Measurements from ENCODE around the gene SNRNP200.
"Not testable (repeated sequence)": the region's sequence is repeated elsewhere in the genome, so short reads cannot be mapped to it uniquely, and the experiment has no call there.

SNRNP200 gene

DNA sequence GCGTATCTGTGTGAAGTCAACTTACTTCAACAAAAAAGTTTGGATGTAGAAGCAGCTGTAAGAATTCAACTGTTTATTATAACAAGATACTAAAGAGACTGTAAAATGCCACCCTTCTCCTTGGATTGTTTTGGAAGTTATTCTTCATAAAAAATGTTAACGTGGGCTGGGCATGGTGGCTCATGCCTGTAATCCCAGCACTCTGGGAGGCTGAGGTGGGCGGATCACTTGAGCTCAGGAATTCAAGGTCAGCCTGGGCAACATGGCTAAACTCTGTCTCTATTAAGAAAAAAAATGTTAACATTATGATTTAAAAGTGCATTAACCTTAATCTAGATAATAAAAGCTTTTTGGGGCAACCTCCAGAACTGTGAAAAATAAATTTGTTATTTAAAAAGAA, 31.6 kb downstream of the SNRNP200 start:
- DNase-seq, result no peak

DNA sequence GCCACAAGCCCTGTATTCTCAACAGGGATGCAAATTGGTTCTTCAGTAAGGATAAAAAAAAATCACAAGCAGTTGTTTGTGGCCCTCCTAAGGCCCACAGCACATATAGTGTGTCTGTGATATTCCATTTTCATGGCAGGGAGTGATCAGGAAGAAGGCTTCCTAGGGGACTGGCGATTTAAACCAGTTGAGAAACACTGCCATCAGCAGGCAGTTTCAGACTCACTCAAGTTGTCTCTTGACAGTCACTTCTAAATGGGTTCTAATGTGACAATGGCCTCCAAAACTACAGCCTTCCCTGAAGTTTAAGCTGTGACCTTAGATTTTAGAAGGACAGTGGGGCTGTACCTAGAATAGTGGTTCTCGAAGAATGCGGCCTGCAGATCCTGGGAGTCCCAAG, 33.4 kb downstream of the SNRNP200 start:
- DNase-seq, result no peak

DNA sequence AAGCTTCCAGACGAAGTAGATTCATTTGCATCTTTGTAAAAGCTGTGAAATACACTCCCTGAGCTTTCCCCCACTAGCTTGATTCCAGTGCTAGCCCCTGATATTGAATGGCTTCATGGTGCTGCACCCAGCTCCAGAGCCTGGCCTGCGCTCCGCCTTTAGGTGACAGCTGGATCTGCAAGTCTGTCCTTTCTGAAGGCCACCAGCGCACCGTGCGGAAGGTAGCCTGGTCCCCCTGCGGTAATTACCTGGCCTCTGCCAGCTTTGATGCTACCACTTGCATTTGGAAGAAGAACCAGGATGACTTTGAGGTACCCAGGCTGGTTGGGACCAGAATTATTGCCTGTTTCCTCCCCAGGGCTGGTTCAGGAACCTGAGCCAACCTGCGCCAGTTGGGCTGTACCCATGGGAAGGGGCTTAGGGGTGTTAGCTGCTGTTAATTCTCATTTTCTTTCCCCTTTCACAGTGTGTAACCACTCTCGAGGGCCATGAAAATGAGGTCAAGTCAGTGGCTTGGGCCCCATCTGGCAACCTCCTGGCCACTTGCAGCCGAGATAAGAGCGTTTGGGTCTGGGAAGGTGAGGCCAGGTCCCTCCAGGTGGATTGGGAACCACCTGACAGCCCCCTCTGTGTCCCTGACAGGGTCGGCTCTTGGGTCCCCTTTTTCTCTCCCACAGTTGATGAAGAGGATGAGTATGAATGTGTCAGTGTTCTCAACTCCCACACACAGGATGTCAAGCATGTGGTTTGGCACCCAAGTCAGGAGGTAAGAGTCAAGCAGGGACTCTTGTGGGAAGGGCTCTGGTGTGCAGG, 38.0 kb downstream of the SNRNP200 start:
- DNase-seq, result peak in 1 of 2 experiments; percentile 39

DNA sequence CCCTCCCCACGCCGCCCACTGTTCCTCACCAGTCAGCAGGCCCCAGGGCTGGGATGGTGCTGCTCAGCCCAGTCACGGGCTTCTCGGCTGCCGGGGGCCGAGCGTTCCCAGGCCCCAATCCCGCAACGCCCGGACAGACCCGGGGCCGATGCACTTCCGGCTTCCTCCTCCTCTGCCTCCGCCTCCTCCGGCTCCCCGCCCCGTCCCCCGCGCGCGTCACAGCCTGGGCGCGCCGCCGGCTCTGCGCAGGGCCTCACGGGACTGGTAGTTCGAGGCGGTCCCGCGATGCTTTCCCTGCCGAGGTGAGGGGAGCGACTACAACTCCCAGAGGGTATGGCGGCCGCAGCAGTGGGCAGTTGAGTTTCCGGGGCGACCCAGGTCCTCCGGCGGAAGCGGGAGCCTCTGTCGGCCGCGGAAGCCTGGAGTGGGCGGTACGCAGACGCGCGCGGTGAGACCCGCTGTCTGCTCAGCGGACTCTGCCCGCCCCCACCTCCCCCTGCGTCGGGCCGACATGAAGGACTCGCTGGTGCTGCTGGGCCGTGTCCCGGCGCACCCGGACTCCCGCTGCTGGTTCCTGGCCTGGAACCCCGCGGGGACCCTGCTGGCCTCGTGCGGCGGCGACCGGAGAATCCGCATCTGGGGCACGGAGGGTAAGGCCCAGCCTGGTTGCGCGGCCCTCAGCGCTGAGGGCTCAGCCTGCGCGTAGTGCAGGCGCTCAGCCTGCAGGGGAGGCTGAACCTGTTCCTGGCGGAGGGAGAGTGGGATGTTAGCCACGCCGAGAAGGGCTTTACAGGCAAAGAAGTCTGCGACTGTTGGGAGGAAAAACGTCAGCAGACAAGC, 39.3 kb downstream of the SNRNP200 start, which contains the start of the genes CIAO1 and TMEM127:
Gene CIAO1, plus strand, starts transcription at position 386 of the 840 bp plus-strand sequence. Its CDS starts 126 bp downstream, at position 512.
Gene TMEM127, minus strand, starts transcription at position 158 of the 840 bp plus-strand sequence. CDS start 616 bp downstream, outside the sequence.
- peak; percentile 93 to 97 for DNase-seq

DNA sequence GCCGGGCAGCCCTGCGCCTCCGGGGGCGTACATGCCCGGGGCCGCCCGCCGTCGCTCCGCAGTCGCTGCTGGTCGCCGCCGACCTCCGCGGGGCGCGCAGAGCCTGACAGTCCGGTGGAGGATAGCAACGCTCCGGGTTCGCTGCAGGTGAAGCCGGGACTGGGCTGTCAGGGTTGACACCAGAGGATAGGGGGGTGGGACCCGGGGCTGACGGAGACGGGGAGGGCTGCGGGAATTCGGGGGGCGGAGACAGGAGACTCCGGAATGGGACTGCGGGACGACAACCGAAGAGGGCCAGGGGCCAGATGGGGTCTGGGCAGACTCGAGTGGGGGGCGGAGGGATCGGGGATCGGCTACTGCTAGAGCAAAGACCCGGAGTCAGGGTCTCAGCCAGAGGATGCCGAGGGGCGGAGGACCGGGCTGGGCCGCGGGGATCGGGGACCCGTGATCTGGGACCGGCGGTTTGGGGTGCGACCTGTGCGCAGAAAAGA, 40.0 kb downstream of the SNRNP200 start:
- no peak for DNase-seq

DNA sequence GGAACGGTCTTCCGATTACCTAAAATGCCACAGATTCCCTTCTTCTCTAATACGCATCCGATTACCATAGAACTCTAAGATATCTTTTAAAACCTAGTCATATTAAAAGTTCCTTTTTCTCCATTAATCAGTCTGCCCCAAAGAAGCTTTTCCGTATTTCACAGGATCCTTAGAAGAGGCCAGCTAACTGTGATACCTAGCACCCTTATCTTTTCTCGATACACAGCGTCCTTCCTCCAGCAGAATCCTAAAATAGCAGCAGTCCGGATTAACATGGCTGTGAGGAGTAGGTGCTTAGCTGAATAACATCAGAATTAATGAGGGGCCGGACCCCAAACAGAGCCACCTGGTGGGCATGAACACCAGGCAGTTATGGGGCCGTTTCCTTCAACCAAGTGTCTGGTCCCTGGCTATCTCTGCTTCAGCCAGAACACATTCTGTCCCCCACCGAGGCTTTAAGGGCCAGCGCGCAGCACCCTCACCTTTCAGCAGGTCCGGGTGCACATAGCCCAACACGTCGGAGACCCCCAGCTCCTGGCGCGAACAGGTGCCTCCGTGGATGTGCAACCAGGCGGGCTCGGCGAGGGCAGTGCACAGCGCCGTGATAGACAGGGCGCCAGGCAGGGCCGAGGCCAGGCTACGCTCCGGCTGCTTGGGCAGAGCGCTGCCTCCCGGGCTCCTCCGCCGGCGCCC, 40.5 kb downstream of the SNRNP200 start:
- DNase-seq, result peak in 1 of 2 experiments; percentile 22

DNA sequence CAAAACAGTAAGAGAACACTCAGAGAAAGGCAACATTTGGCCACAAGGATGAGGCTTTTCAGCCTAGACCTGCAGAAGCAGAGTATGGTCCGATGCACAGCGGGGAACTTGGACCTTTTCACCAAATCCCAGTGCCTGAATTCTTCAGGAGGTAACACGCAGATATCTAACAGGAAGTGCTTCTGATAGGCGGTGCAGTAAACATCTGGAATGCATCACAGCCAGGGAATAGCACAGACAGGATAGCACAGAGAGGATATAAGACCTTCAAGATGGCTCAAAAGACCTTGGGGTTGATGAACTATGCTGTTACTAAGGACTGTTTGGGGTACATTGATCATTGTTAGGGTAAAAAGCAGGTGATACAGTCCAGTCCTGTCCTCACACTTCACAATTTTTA, 41.3 kb downstream of the SNRNP200 start:
- DNase-seq, result no peak

DNA sequence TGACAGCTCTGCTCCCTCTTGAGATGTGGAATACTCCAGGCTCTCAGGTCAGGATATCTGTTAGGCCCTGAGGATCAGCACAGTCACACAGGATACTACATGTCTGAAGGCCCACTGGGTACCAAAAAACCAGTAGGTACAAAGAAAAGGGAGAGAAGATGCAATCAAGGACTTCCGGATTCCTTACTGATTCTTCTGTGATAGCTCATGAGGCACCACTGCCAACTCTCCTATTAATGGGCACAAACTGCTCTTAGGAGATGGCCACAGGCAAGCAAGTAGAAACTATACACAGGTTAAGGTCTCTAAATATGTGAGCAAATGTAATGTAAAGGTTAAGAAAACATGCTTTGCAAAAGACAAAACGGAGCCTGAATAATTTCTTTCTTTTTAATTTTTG, 43.0 kb downstream of the SNRNP200 start:
- DNase-seq, result no peak

DNA sequence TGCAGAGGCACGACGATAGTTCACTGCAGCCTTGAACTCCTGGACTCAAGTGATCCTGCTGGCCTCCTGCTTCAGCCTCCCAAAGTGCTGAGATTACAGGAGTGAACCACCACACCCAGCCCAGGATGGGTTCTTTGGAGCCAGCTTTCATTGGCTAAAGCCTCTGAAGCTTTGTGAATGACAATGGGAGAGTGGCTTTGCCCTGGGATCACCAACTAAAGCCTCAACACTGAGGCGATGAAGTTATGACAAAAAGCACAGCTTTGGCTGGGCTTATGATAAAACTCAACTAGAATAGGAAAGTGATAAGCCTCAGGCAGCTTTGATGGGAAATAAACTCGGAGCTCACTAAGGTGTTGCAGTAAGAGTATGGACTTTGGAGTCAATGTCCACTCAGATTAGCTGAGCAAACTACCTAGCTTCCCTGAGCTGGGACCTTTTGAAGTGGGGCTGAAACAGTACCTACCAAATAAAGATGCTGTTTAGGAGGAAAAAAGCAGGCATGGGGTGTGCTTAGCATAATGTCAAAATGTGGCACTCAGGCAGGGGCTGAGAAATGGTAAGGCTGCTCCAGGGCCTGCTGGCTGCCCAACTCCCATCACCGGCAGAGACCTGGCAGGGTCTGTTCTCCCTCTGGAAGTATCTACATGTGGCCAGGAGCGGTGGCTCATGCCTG, 43.9 kb downstream of the SNRNP200 start:
- DNase-seq, result no peak

DNA sequence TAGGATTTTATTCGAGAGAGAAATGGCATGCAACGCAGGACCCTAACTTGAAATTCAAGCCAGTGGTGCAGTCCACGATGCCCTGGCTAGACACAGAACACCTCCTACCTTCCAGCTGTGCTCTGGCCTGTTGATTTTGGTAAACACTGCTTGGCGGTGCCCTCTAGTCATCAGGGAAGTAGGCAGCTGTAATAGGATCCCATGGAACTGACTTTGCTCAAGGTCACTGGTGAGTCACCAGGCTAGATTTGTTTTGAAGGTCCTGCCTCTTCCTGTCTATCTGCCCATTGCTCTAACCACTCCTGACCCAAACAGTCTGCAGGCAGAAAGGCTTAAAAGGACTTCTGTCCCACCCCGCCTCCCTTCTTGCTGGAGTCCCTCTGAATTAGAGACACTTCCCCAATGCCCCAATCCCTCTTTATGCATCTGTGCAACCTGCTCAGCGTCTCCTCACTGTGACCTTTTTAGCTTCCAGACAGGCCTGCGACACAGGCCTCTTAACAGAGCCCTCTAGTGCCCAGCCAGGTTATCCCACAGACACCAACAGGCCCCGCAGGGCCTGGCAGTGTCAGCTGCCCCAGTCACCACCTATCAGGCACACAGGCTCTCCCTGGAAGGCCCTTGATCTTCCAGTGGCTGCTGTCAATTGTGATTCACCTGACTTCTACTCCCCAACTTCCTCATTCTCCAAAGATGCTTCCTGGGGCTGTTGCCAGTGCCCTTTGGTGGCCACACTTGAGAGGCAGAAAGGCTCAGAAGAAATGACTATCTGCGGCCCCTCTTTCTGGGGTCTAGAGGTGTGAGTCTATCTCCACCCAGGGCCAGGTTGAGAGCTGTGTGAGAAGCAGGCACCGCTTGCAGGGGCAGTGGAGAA, 44.7 kb downstream of the SNRNP200 start:
- DNase-seq, result no peak

DNA sequence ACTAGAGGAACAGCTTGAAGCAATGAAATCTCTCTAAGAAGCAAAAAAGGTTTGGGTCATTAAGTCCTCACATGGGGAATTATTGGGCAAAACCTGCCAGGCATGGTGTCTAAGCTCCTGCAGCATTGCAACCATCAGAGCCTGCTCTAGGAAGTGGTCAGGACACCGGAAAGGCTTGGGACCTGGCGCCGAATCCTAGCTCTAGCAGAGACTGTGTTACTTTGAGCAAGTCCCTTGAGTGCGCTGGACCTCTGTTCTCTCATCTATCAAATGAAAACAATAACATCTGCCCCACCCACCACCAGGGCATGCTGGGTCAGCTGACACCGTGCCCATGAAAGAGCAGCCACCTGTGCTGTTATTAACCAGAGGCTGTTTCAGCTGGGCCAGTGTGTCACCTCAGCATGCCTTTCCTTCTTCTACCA, 45.8 kb downstream of the SNRNP200 start:
- no peak for DNase-seq

DNA sequence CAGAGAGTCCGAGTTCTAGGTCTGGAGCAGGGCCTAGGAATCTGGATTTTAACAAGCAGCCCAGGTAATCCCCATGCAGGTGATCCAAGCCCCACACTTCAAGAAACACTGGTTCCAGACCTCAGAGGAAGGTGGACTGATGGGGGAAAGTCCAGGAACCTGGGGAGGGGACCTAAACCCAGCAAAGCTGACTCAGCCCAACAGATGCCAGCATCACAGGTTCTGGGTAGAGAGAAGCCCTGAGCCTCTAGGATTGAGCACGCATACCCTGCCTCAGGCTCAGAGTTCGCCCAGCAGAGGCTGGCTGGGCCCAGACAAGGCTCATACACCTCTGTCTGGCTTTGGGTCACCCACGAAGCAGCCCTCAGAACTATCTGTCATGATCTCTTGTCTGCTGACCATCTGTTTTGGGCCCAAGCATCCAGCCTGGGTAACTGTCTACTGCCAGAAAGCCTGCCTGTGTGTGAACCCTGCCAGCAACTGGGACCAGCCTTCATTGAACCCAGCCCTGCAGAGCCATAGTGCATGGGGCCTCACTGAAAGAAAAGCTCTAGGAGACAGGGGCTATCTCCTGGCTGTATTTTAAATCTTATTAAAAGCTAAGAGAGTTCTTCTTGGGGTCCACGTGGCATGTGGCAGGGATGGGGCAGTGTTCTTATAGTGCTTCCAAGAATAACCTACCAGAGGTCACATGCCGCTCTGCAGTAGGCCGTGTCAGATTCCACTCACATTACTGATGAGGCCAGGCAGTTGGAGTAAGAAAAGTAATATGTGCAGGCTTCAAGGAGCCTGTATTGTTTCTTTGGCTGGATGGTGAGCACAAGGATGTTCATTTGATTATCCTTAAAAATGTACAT, 47.0 kb downstream of the SNRNP200 start:
- DNase-seq, result no peak

DNA sequence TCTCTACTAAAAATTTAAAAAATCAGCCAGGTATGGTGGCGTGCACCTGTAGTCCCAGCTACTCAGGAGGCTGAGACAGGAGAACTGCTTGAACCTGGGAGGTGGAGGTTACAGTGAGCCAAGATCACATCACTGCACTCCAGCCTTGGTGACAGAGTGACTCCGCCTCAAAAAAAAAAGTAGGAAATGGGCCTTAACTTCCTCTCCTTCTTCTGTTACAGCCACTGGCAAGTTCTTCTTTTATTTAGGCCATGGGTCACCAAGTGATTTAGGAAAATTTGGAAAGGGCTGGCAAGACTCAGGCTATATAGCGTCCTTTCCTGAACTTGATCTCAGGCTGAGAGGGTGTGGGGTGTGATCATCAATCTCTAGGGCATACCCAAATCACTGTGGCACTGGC, 47.6 kb downstream of the SNRNP200 start:
- DNase-seq, result not testable (repeated sequence)

DNA sequence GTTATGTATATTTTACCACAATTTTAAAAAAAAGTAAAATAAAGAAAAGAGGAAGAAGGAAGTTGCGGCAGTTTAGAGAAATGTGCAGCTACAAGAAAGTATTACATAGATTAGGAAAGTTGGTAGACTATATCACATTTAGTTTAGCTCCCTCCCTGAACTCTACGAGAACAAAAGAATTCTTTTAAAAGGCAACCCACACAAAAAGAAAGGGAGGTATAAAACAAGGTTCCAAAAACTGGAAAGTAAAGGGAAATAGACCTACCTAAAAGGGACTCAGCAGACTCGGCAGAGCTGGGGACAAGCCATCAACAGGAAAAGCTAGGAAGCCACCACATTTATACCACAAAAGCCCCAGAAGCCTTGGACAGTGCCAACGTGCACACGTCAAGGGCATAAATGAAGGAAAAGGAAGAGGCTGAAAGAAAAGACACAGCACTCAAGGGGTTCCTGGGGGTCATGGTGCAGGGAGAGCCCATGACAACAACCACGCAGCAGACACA, 48.7 kb downstream of the SNRNP200 start:
- DNase-seq, result no peak

DNA sequence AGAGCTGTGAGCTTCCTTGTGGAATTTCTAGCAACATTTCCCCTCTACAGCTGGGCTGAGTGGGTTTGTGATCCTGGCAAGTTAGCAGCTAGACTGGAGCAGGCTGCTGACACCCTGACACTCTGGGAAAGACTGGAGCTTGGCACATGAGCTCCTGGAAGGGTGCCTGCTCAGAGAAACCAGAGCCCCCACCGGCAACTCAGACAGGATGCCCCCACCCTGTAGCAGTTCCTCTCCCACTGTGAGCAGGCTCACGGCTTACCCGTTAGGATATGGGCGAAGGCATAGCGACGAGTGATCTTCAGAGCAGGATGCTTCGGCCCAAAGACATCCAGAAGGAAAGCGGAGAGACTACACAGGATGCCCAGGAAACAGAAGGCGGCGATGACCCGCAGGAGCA, 50.8 kb downstream of the SNRNP200 start:
- no peak for DNase-seq

DNA sequence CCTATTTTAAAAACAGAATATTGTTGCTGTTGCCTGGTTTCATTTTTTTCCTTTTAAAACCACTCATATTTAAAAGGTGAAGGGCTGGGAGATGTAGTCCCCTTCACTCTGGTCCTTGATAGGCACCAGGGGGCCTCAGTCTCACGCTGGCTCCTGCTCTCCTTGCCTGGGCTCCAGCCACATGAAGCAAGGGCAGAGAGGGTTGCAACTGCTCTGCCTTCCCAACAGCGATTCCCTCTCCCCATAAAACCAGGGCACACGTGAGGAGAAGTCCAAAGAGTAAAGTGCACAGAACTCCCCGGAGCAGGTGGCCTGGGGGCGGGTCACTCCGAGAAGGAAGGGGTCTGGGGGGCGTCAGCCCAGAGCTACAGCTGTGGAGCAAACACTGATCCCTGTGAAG, 52.3 kb downstream of the SNRNP200 start:
- DNase-seq, result no peak

DNA sequence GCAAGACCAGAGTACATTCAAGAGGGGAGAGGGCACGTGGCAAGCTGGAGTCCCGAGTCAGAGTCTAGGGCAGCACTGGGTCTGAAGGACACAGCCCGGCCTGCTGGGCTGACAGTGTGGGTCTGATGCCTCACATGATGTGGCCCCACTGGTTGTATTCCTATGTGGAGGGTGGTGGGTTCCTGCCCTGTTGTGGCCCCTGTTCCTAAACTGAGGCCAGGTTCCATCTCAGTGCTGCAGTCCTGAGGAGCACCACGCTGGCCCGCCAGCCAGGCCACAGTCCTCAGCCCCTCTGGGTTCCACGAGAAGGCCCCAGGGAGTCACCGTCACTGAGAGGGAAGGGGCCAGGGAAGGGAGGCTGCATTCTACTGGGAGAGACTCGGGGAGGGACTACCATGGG, 52.8 kb downstream of the SNRNP200 start:
- DNase-seq, result no peak

DNA sequence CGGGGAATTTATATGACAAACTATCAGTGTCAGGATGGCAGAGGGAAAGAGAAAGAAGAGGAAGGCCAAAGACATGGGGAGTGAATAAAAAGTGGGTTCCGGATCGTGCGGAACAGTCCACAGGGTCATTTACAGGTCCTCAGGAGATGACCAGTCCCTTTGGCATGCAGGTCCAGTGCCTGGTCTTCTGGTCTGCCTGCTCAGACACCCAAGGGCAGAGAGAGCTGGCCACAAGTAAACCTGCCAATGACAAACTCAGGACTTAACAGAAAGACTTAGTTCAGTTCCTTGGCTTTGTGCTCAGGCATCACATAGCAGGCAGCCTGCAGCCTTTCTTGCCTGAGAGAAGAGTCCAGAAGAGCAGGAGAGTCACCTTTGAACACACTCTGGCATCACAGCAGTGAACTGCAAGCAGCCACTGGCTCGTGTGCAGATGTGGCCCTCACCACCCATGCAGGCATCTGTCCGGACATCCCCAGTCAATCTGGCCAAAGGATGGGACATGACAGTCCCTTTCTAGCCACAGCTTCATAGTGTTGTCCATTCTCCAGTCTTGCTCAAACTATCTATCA, 53.5 kb downstream of the SNRNP200 start:
- no peak for DNase-seq

DNA sequence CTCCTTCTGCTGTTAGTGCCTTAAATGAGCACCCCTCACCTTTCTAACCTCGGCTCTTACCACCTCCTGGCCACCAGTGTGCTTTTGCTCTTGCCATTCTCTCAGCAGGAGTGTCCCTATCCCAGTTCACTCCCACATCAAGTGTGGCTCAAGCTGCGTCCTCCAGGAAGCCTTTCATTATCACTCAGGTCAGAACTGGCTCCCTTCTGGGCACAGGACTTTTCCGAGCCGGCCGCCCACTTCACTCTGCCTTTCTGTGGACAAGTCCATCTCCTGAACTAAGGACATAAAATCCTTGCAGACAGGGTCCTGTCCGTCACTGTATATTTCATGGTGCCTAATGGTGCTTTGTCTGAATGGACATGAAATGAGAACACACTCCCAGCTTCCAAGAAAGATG, 55.2 kb downstream of the SNRNP200 start:
- DNase-seq, result no peak

DNA sequence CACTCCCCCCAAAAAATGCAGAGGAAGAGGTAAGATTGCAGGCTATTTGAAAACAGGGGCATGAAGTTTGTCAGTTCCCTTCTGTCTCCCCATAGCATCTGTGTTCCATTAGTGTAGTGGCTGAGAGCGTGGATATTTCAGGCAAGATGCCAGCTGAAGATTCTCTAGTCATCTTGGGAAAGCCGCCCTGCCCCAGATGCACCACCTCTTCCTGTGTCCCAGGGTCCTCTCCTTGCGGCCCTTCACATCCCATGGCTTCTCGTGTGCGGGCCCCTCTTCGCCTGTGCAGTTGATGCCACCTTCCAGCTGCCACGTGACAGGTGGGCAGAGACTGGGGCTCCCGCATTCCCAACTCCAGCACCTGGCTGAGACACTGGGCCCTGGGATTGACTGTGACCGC, 55.7 kb downstream of the SNRNP200 start:
- DNase-seq, result peak in 1 of 2 experiments; percentile 8
